Glutamatergic neuron (in vitro differentiated cells): ENCODE data around the gene CMTM1. TPM values are rescaled to one million over a fixed set of nuclear protein-coding genes. Genes with fewer than 3 reads are reported as not detected.

Source experiments
- DNase-seq: peaks from one replicate; pipeline ENCODE4 v3.0.0; 2022
- H3K27ac Mint-ChIP-seq: one replicate; pipeline ENCODE4 v1.8.0; 2020; ENCODE audit warnings: mild to moderate bottlenecking, mixed read lengths, inconsistent platforms; ENCODE audit not compliant: unreplicated experiment
- H3K27me3 Mint-ChIP-seq: one replicate; pipeline ENCODE4 v1.8.0; 2020; ENCODE audit warnings: mild to moderate bottlenecking, moderate library complexity, mixed read lengths, inconsistent platforms; ENCODE audit not compliant: unreplicated experiment
- H3K36me3 Mint-ChIP-seq: one replicate; pipeline ENCODE4 v1.8.0; 2020; ENCODE audit warnings: mild to moderate bottlenecking, mixed read lengths, inconsistent platforms; ENCODE audit not compliant: unreplicated experiment
- H3K4me1 Mint-ChIP-seq: one replicate; pipeline ENCODE4 v1.8.0; 2020; ENCODE audit warnings: mild to moderate bottlenecking, low read depth, mixed read lengths, inconsistent platforms; ENCODE audit not compliant: unreplicated experiment
- H3K4me3 Mint-ChIP-seq: one replicate; pipeline ENCODE4 v1.8.0; 2020; ENCODE audit warnings: mild to moderate bottlenecking, mixed read lengths, inconsistent platforms; ENCODE audit not compliant: unreplicated experiment
- H3K9me3 Mint-ChIP-seq: one replicate; pipeline ENCODE4 v1.8.0; 2020; ENCODE audit warnings: mild to moderate bottlenecking, moderate library complexity, mixed read lengths, inconsistent platforms; ENCODE audit not compliant: unreplicated experiment
- CTCF ChIP-seq: fragments of 200-600 bp; sonication (generic); IDR thresholded peaks from one replicate; pipeline ENCODE4 v1.5.0; 2021; ENCODE audit not compliant: partially characterized antibody, unreplicated experiment
- total RNA-seq: library from RNA; stranded (reverse); fragmentation: NEBNext Ultra II Directional; extraction: Animal tissue kit (Norgen Biotek cat#: 25700); gene quantifications from one replicate; pipeline ENCODE4 v1.2.1, GENCODE V29; 2021; ENCODE audit not compliant: unreplicated experiment

The CMTM1 gene
- total RNA-seq, 1 donor from 2014 or later = 5.0 TPM

GRCh38 chr16:66614161-66614802 is 48.0 kb downstream of the CMTM1 start:
- peaks cover 7% of the 10 kb centered on the region for H3K27me3 Mint-ChIP-seq
- H3K9me3 Mint-ChIP-seq = peaks cover 7% of the 10 kb centered on the region
- H3K27ac Mint-ChIP-seq = no peak overlapping the region
- no peaks in the 10 kb centered on the region for H3K36me3 Mint-ChIP-seq
- TF ChIP-seq CTCF = no peak
- peaks cover 18% of the 10 kb centered on the region for H3K4me1 Mint-ChIP-seq
- no peak for DNase-seq
- H3K4me3 Mint-ChIP-seq = no peak overlapping the region

- H3K9me3 Mint-ChIP-seq = no peaks in the 10 kb centered on the region
- no peaks in the 10 kb centered on the region for H3K36me3 Mint-ChIP-seq
- no peak for DNase-seq
- H3K4me1 Mint-ChIP-seq = peaks cover 20% of the 10 kb centered on the region
- H3K27ac Mint-ChIP-seq = no peak overlapping the region
- H3K4me3 Mint-ChIP-seq = no peak overlapping the region
- TF ChIP-seq CTCF = no peak
- H3K27me3 Mint-ChIP-seq = peaks cover 3% of the 10 kb centered on the region
Observed at GRCh38 chr16:66616169-66616568, 49.9 kb downstream of the CMTM1 start.

GRCh38 chr16:66616592-66616991 is 50.4 kb downstream of the CMTM1 start:
- no peak overlapping the region for H3K27ac Mint-ChIP-seq
- peaks cover 20% of the 10 kb centered on the region for H3K4me1 Mint-ChIP-seq
- H3K36me3 Mint-ChIP-seq = no peaks in the 10 kb centered on the region
- H3K4me3 Mint-ChIP-seq = no peak overlapping the region
- DNase-seq = no peak
- no peak for TF ChIP-seq CTCF
- peaks cover 3% of the 10 kb centered on the region for H3K27me3 Mint-ChIP-seq
- H3K9me3 Mint-ChIP-seq = no peaks in the 10 kb centered on the region

- peaks cover 3% of the 10 kb centered on the region for H3K27me3 Mint-ChIP-seq
- no peak for TF ChIP-seq CTCF
- DNase-seq = no peak
- no peaks in the 10 kb centered on the region for H3K9me3 Mint-ChIP-seq
- H3K27ac Mint-ChIP-seq = no peak overlapping the region
- peaks cover 20% of the 10 kb centered on the region for H3K4me1 Mint-ChIP-seq
- H3K4me3 Mint-ChIP-seq = no peak overlapping the region
- no peaks in the 10 kb centered on the region for H3K36me3 Mint-ChIP-seq
Observed at GRCh38 chr16:66617010-66617434, 50.8 kb downstream of the CMTM1 start.

GRCh38 chr16:66617728-66618127 is 51.5 kb downstream of the CMTM1 start:
- H3K27ac Mint-ChIP-seq = no peak overlapping the region

More at GRCh38 chr16:66617728-66618127, 51.5 kb downstream of the CMTM1 start:
- no peak for TF ChIP-seq CTCF
- peaks cover 5% of the 10 kb centered on the region for H3K27me3 Mint-ChIP-seq
- no peak overlapping the region for H3K4me3 Mint-ChIP-seq
- DNase-seq = no peak
- no peaks in the 10 kb centered on the region for H3K9me3 Mint-ChIP-seq
- peaks cover 20% of the 10 kb centered on the region for H3K4me1 Mint-ChIP-seq
- H3K36me3 Mint-ChIP-seq = no peaks in the 10 kb centered on the region
